PFSK-1 (cell line): ENCODE results near the gene BRIP1.

Source experiments
- REST ChIP-seq, 2 experiments: IDR thresholded peaks; 2 replicates each; pipeline versions ENCODE4 v1.6.1 to v1.8.0; 2011 to 2012; ENCODE audit warnings: low read depth in 2 of 2, low read length in 2 of 2, control low read depth in 1 of 2, inconsistent platforms in 1 of 2, mild to moderate bottlenecking in 1 of 2, moderate library complexity in 1 of 2; ENCODE audit not compliant: insufficient read depth in 1 of 2
- SIN3A ChIP-seq: IDR thresholded peaks from 2 replicates; pipeline ENCODE4 v1.6.1; 2012; ENCODE audit warnings: mild to moderate bottlenecking, low read length, moderate library complexity, borderline replicate concordance; ENCODE audit not compliant: insufficient read depth
- TAF1 ChIP-seq: IDR thresholded peaks from 2 replicates; pipeline ENCODE4 v1.6.1; 2012; ENCODE audit warnings: low read length, control low read depth, borderline replicate concordance; ENCODE audit not compliant: insufficient read depth

- TF ChIP-seq REST (IDR thresholded peaks at IDR 0.05; ENCODE audit: insufficient read depth in 1 of 2, low read depth in 2 of 2, low read length in 2 of 2) (no peak), TAF1 (no peak), SIN3A (no peak)
Measured at GRCh38 chr17:61686113-61686512, 177.2 kb downstream of the BRIP1 start.
